SK-N-SH treated with all-trans-retinoic acid at 6 μM for 48 hours (cell line): Measurements from ENCODE around the gene NDUFS4.

ENCODE experiments used
- ATAC-seq: fragments of 200-7000 bp; cut with Tn5 transposase; 3 replicates; pipeline ENCODE4 v1.9.1; 2020; ENCODE audit warnings: mild to moderate bottlenecking, moderate library complexity
- ARNTL ChIP-seq: fragments of 450-650 bp; formaldehyde crosslinking; IDR thresholded peaks from 2 replicates; pipeline ENCODE4 v1.5.0; 2020; ENCODE audit warnings: low read depth, mild to moderate bottlenecking, moderate library complexity, borderline replicate concordance
- BACH2 ChIP-seq: fragments of 250-450 bp; sonication (Bioruptor Pico); IDR thresholded peaks from 2 replicates; pipeline ENCODE4 v1.9.0; 2021; ENCODE audit warnings: mild to moderate bottlenecking, borderline replicate concordance
- CREB5 ChIP-seq: fragments of 250-450 bp; sonication (Bioruptor Pico); IDR thresholded peaks from 2 replicates; pipeline ENCODE4 v1.5.1; 2020; ENCODE audit warnings: low read depth, mild to moderate bottlenecking, moderate library complexity
- CSDC2 ChIP-seq: fragments of 250-450 bp; sonication (Bioruptor Pico); IDR thresholded peaks from 2 replicates; pipeline ENCODE4 v1.5.0; 2020; ENCODE audit warnings: mild to moderate bottlenecking, moderate library complexity
- CSRNP3 ChIP-seq: fragments of 250-450 bp; sonication (Bioruptor Pico); IDR thresholded peaks from 2 replicates; pipeline ENCODE4 v1.5.1; 2021; ENCODE audit warnings: mild to moderate bottlenecking, moderate library complexity
- ESRRG ChIP-seq: fragments of 250-450 bp; sonication (Bioruptor Pico); IDR thresholded peaks from 2 replicates; pipeline ENCODE4 v1.6.1; 2021; ENCODE audit warnings: mild to moderate bottlenecking
- GLIS3 ChIP-seq: fragments of 250-450 bp; sonication (Bioruptor Pico); IDR thresholded peaks from 2 replicates; pipeline ENCODE4 v1.5.0; 2020; ENCODE audit warnings: mild to moderate bottlenecking, moderate library complexity
- ISL1 ChIP-seq: fragments of 250-450 bp; sonication (Bioruptor Pico); IDR thresholded peaks from 2 replicates; pipeline ENCODE4 v2.1.2; 2022; ENCODE audit warnings: mild to moderate bottlenecking, moderate library complexity
- PATZ1 ChIP-seq: fragments of 250-450 bp; sonication (Bioruptor Pico); IDR thresholded peaks from 2 replicates; pipeline ENCODE4 v1.8.0; 2020; ENCODE audit warnings: mild to moderate bottlenecking, moderate library complexity, borderline replicate concordance
- POU6F1 ChIP-seq: fragments of 250-450 bp; sonication (Bioruptor Pico); IDR thresholded peaks from 2 replicates; pipeline ENCODE4 v1.8.0; 2021; ENCODE audit warnings: low read depth, mild to moderate bottlenecking, moderate library complexity, borderline replicate concordance
- PPARA ChIP-seq: fragments of 250-450 bp; sonication (Bioruptor Pico); IDR thresholded peaks from 2 replicates; pipeline ENCODE4 v1.5.0; 2020; ENCODE audit warnings: mild to moderate bottlenecking, borderline replicate concordance
- RARB ChIP-seq: fragments of 250-450 bp; sonication (Bioruptor Pico); IDR thresholded peaks from 2 replicates; pipeline ENCODE4 v1.8.0; 2021; ENCODE audit warnings: mild to moderate bottlenecking, moderate library complexity
- SNAI2 ChIP-seq: fragments of 250-450 bp; sonication (Bioruptor Pico); IDR thresholded peaks from 2 replicates; pipeline ENCODE4 v1.5.0; 2020; ENCODE audit warnings: mild to moderate bottlenecking, moderate library complexity
- TCF4 ChIP-seq: fragments of 250-450 bp; sonication (Bioruptor Pico); IDR thresholded peaks from 2 replicates; pipeline ENCODE4 v1.8.0; 2021; ENCODE audit warnings: mild to moderate bottlenecking, moderate library complexity, borderline replicate concordance
- TOX ChIP-seq: fragments of 250-450 bp; sonication (Bioruptor Pico); IDR thresholded peaks from 2 replicates; pipeline ENCODE4 v1.8.0; 2021; ENCODE audit warnings: mild to moderate bottlenecking, moderate library complexity, borderline replicate concordance
- TSHZ2 ChIP-seq: fragments of 250-450 bp; sonication (Bioruptor Pico); IDR thresholded peaks from 2 replicates; pipeline ENCODE4 v1.5.0; 2020; ENCODE audit warnings: mild to moderate bottlenecking, moderate library complexity
- ZC3H10 ChIP-seq: fragments of 250-450 bp; sonication (Bioruptor Pico); IDR thresholded peaks from 2 replicates; pipeline ENCODE4 v1.5.1; 2021; ENCODE audit warnings: mild to moderate bottlenecking, moderate library complexity
- ZFP3 ChIP-seq: fragments of 250-450 bp; sonication (Bioruptor Pico); IDR thresholded peaks from 2 replicates; pipeline ENCODE4 v1.5.0; 2020; ENCODE audit warnings: mild to moderate bottlenecking, moderate library complexity
- ZFP30 ChIP-seq: fragments of 450-650 bp; formaldehyde crosslinking; IDR thresholded peaks from 2 replicates; pipeline ENCODE4 v1.5.0; 2022; ENCODE audit warnings: mild to moderate bottlenecking, moderate library complexity
- ZNF70 ChIP-seq: fragments of 450-650 bp; formaldehyde crosslinking; IDR thresholded peaks from 2 replicates; pipeline ENCODE4 v1.5.0; 2020; ENCODE audit warnings: mild to moderate bottlenecking, moderate library complexity
- ZNF8 ChIP-seq: fragments of 450-650 bp; formaldehyde crosslinking; IDR thresholded peaks from 2 replicates; pipeline ENCODE4 v1.5.0; 2020; ENCODE audit warnings: mild to moderate bottlenecking, moderate library complexity

Gene NDUFS4

GRCh38 chr5:53568401-53568800 lies 8.0 kb downstream of the NDUFS4 start:
- no peak for ATAC-seq
- TF ChIP-seq ARNTL (CRISPR knock-in tag) (no peak), CSDC2 (no peak), ESRRG (CRISPR knock-in tag) (no peak), CSRNP3 (CRISPR knock-in tag) (no peak), GLIS3 (CRISPR knock-in tag) (no peak), ISL1 (CRISPR knock-in tag) (no peak), TSHZ2 (CRISPR knock-in tag) (no peak), BACH2 (CRISPR knock-in tag) (no peak), ZFP30 (CRISPR knock-in tag) (no peak), POU6F1 (no peak), PATZ1 (CRISPR knock-in tag) (no peak), TOX (no peak), RARB (no peak), SNAI2 (CRISPR knock-in tag) (no peak), PPARA (no peak), ZFP3 (no peak), ZC3H10 (CRISPR knock-in tag) (no peak), CREB5 (no peak), ZNF70 (CRISPR knock-in tag) (no peak)

- peak; percentile 63; the same call in 2 of the 3 replicates for ATAC-seq
- TF ChIP-seq TCF4 (no peak), SNAI2 (CRISPR knock-in tag) (no peak), ZNF70 (CRISPR knock-in tag) (no peak)
These were observed 8.4 kb downstream of the NDUFS4 start for GRCh38 chr5:53568871-53569270.

GRCh38 chr5:53569453-53569852 lies 9.0 kb downstream of the NDUFS4 start:
- TF ChIP-seq CREB5 = no peak
- no peak for TF ChIP-seq ESRRG (CRISPR knock-in tag)
- TF ChIP-seq SNAI2 (CRISPR knock-in tag) = no peak
- TF ChIP-seq ZNF8 (CRISPR knock-in tag) = no peak
- TF ChIP-seq ZFP30 (CRISPR knock-in tag) = no peak
- no peak for TF ChIP-seq PPARA
- ATAC-seq = no peak
